Stimulated activated CD4-positive, alpha-beta T cell treated with anti-CD3 and anti-CD28 coated beads, Interleukin-1b, Interleukin-23, amount 100 ng/mL, for 1 hour (primary cell): ENCODE measurements around the gene SPA17.

Experiments
- DNase-seq, 2 donors: peaks; one replicate each; pipeline ENCODE4 v3.0.0-alpha.2; 2020; ENCODE audit warnings: low read depth in 2 of 2

The SPA17 gene

DNA sequence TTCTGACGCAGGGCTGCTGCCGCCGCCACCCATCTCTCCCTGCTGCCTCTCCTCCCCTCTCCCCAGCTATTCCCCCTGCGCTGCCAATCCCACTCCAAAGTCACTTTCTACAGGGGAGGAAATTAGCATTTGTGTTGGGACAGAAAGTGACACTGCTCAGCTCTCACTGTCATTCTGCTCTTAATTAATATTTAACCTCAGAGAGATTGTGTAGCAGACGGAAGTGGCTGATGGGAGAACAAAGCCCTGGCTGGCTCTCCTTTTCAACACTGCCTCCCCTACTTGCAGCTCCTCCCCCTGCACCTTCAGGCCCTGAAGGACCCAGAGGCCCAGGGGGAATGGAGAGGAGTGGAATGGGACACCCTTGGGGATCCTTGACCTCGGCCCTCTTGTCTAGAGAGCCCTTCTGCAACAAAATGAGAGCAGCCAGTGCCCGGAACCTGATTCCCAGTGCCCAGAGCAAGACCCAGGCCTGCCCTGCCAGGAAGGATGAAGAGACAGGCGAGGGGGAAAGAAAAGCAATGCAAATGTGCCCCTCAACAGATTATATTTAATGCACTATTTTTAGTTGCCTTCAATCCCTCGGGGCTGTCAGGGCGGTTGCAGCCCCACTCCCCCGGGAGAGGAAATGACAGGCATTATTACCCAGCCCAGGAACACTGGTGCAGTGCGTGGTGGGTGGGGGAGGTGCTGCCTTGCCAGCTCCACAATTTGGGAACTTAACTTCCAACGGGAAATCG is 51.4 kb downstream of the SPA17 start:
- no peak for DNase-seq

GRCh38 chr11:124725719-124726105 is 52.0 kb downstream of the SPA17 start:
- DNase-seq, result no peak

GRCh38 chr11:124727474-124727873 is 53.8 kb downstream of the SPA17 start:
- no peak for DNase-seq

GRCh38 chr11:124728134-124728533 is 54.4 kb downstream of the SPA17 start:
- no peak for DNase-seq

- no peak for DNase-seq
These were observed 55.9 kb downstream of the SPA17 start for GRCh38 chr11:124729571-124729970.

- no peak for DNase-seq
These were observed 58.5 kb downstream of the SPA17 start for GRCh38 chr11:124732230-124732629.

DNA sequence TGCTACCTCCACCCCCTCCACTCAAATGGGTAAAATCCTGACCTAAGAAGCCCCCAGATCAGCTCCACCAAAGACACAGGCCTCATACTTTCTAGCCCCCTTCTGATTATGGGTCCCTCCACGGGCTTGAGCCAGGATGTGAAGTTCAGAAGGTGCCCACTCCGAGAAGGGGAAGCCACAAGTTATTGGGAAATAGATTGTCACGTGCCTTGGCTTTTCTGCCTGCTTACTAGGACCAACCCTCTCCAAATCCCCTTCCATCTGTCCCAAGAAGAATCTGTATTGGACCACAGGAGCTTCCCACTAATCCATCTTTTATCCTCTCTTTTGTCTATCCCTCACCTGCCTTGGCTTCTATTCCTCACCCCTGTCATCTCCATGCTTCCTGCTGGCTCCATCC is 63.0 kb downstream of the SPA17 start:
- DNase-seq, result no peak

- no peak for DNase-seq
These were observed 64.1 kb downstream of the SPA17 start for GRCh38 chr11:124737638-124738305.

- DNase-seq, result no peak
These were observed 65.2 kb downstream of the SPA17 start for GRCh38 chr11:124738713-124739478.

DNA sequence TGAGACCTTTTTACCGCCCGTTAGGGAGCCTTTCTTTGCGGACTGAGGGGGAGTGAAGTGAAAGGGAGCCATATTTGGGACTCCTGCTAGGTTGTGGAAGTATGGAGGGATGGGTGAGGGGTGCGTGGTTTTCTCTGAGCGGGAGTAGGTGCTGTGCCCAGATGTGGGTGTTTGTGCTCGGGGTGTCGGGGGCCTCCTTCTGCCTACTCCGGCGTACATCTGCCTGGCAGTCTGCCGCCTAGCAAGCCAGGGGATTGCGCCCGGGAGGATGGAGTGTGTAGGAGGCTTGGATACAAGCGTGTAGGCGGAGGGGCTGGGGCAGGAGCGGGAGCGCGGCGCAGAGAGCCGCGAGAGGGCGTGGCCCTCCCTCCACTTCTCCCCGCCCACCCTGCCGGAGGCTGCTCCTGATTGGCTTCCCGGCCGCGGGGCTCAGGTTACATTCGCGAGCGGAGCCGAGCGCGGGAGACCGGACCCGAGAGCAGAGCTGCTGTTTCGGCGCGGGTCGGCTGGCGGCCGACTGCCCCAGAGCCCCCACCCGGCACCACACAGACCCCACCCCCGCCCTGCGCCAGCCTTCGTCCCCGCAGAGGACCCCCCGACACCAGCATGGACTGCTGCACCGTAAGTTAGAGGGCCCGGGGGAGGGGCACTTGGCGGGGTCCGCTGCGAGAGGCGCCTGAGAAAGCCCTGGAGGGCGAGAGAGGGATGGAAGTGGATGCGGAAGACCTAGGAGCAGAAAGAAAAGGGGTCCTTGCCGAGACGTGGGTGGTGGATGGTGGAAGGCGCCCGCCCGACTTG is 66.0 kb downstream of the SPA17 start, which contains the start of gene NRGN:
NRGN (plus strand) TSS at position 464 of the 798 bp plus-strand sequence; CDS start at position 607, 143 bp downstream.
- DNase-seq, result peak; percentile 48 to 61

GRCh38 chr11:124740277-124740882 is 66.7 kb downstream of the SPA17 start:
- no peak for DNase-seq

DNA sequence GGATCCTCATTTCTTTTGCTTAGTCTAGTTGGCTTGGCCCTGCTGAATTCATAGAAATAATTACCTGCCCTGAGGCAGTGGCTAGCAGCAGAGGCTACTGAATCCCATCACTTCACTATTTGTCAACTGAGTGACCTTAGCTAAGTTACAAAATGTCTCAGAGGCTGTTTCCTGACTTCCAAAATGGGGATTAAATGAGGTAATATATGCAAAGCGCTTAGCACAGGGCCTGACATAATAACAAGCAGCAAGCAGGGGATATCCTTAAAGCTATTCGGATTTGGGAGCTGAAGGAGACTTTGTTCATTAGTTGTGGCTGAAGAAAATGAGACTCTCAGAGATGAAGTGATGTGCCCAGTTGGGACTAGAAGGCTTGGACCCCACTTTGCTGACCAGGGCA is 68.9 kb downstream of the SPA17 start:
- no peak for DNase-seq

DNA sequence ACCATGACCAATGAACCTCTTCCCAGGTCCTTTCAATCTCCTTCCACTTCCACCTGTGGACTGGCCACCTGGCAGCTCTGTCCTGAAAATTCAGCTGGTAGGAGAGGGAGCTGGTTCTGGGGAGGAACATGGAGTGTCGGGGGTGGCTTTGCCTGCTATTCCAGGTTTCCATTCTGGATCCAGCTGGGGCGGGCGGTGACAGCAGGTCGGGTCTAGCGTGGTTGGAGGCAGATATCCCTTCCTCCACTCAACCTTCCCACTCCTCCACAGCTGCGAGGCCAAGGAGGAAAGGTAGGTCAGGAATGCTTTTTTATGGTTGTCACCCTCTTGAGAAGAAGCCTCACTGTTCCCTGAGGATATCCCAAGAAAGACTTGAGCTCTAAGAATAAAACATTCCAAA is 69.3 kb downstream of the SPA17 start:
- DNase-seq, result no peak

DNA sequence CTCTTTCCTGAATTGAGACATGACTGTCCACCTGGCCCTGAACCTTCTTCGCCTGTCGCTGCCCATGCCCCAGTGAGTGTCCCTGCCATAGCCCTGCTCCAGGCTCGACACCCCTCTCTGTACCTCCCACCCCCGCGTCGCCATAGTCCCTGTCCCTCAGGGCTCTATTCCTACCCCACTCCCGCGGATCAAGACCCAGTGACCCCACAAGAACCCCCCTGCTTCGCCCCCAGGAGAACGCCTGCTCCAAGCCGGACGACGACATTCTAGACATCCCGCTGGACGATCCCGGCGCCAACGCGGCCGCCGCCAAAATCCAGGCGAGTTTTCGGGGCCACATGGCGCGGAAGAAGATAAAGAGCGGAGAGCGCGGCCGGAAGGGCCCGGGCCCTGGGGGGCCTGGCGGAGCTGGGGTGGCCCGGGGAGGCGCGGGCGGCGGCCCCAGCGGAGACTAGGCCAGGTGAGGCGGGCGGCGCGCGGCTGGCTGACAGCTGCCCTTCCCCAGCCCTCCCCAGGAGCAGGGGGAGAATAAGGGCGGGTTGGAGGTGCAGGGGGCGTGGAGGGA is 71.6 kb downstream of the SPA17 start:
- DNase-seq, result no peak

GRCh38 chr11:124745835-124746620 is 72.3 kb downstream of the SPA17 start:
- DNase-seq, result no peak

DNA sequence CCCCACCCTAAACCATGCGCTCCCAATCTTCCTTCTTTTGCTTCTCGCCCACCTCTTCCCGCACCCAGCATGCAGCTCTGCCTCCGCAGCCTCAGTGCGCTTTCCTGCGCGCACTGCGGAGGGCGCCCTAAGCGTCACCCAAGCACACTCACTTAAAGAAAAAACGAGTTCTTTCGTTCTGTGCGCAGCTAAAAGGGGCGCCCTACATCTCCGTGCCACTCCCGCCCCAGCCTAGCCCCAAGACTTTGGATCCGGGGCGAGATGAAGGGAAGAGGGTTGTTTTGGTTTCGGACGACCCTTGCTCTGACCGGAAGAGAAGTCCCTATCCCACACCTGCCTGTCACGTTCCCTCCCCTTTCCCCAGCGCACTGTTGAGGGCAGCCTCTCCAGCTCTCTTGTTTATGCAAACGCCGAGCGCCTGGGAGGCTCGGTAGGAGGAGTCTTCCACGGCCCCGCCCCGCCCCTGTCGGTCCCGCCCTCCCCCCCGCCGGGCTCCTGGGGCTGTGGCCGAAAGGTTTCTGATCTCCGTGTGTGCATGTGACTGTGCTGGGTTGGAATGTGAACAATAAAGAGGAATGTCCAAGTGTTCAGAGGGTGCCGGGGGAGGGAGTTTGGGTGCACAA is 73.0 kb downstream of the SPA17 start:
- DNase-seq, result peak; percentile 53 to 65
